SU-DHL-6 (cell line): ENCODE results near the gene SIRT7.

Experiments used
- H2AFZ ChIP-seq: fragments of 200-600 bp; sonication (generic); 2 replicates; pipeline ENCODE4 v1.6.1; 2014; ENCODE audit warnings: low read depth, mild to moderate bottlenecking, moderate library complexity, mixed read lengths, antibody characterized with exemption, low read length; ENCODE audit not compliant: severe bottlenecking
- H3F3A ChIP-seq: fragments of 200-600 bp; shearing (Covaris generic); 2 replicates; pipeline ENCODE4 v1.6.0; 2016; ENCODE audit warnings: antibody characterized with exemption, mild to moderate bottlenecking; ENCODE audit not compliant: insufficient read depth
- H3K27ac ChIP-seq: fragments of 200-600 bp; sonication (generic); 2 replicates; pipeline ENCODE4 v1.5.1; 2016; ENCODE audit warnings: low read depth, mild to moderate bottlenecking, low read length, moderate library complexity, mixed read lengths
- H3K27me3 ChIP-seq: fragments of 200-600 bp; sonication (generic), shearing (Covaris generic); 2 replicates; pipeline ENCODE4 v1.6.0; 2014; ENCODE audit warnings: mild to moderate bottlenecking, low read length
- H3K36me3 ChIP-seq: fragments of 200-600 bp; sonication (generic); 2 replicates; pipeline ENCODE4 v1.6.1; 2014; ENCODE audit warnings: mild to moderate bottlenecking, low read length, mixed read lengths
- H3K4me2 ChIP-seq: fragments of 300-600, 200-600 bp; shearing (Covaris generic), sonication (generic); 2 replicates; pipeline ENCODE4 v1.6.0; 2014; ENCODE audit warnings: low read length, low read depth, mild to moderate bottlenecking; ENCODE audit not compliant: poor library complexity, severe bottlenecking
- H3K4me3 ChIP-seq: fragments of 200-600 bp; sonication (generic); 2 replicates; pipeline ENCODE4 v1.5.1; 2014; ENCODE audit warnings: antibody characterized with exemption, low read length, mild to moderate bottlenecking, mixed read lengths; ENCODE audit not compliant: insufficient read depth, poor library complexity, severe bottlenecking
- H3K79me2 ChIP-seq: fragments of 200-600 bp; sonication (generic); 2 replicates; pipeline ENCODE4 v1.6.1; 2014; ENCODE audit warnings: mild to moderate bottlenecking, low read length, moderate library complexity; ENCODE audit not compliant: insufficient read depth
- H3K9ac ChIP-seq: fragments of 200-600 bp; sonication (generic); 2 replicates; pipeline ENCODE4 v1.7.0; 2014; ENCODE audit warnings: mild to moderate bottlenecking, low read length
- H3K9me2 ChIP-seq: fragments of 200-600 bp; sonication (generic); replicated peaks from 2 replicates; pipeline ENCODE4 v1.6.1; 2014; ENCODE audit warnings: low read length; ENCODE audit not compliant: insufficient read depth
- H3K9me3 ChIP-seq: fragments of 200-600 bp; sonication (generic); 2 replicates; pipeline ENCODE4 v1.6.1; 2014; ENCODE audit warnings: low read length, mixed read lengths; ENCODE audit not compliant: insufficient read depth
- H4K20me1 ChIP-seq: fragments of 200-600 bp; sonication (generic); 2 replicates; pipeline ENCODE4 v1.6.1; 2014; ENCODE audit warnings: low read depth, mild to moderate bottlenecking, antibody characterized with exemption, low read length, moderate library complexity, mixed read lengths
- CTCF ChIP-seq: fragments of 200-600 bp; sonication (generic); IDR thresholded peaks from one replicate; pipeline ENCODE4 v1.5.1; 2017; ENCODE audit warnings: antibody characterized with exemption, mild to moderate bottlenecking, low read length, moderate library complexity; ENCODE audit not compliant: insufficient read depth, poor library complexity, severe bottlenecking
- EZH2phosphoT487 ChIP-seq: fragments of 200-600 bp; sonication (generic), shearing (Covaris generic); conservative IDR thresholded peaks from 2 replicates; pipeline ENCODE4 v1.6.1; 2018; ENCODE audit warnings: mild to moderate bottlenecking, antibody characterized with exemption, low read length, moderate library complexity, mixed read lengths

The SIRT7 gene

GRCh38 chr17:81927653-81928543, 9.9 kb upstream of the SIRT7 start, which contains the start of gene MAFG:
MAFG (minus strand) TSS chr17:81927735; CDS start chr17:81923185, 4,550 bp downstream.
- Histone ChIP-seq H3K9me3 (no peaks in the 10 kb centered on the region), H3K79me2 (peaks cover 40% of the 10 kb centered on the region), H4K20me1 (no peaks in the 10 kb centered on the region), H3K4me3 (peak within 1 kb of the TSS; percentile 92), H3K4me2 (peak within 1 kb of the TSS; percentile 71), H3K27me3 (no peaks in the 10 kb centered on the region), H3F3A (peaks cover 21% of the 10 kb centered on the region), H3K36me3 (no peaks in the 10 kb centered on the region), H3K27ac (peak within 1 kb of the TSS; percentile 86), H3K9ac (peak within 1 kb of the TSS; percentile 93), H2AFZ (peak within 1 kb of the TSS; percentile 50), H3K9me2 (no peaks in the 10 kb centered on the region)
- peak; percentile 88 for TF ChIP-seq CTCF
- no peak for TF ChIP-seq EZH2phosphoT487

- TF ChIP-seq CTCF (no peak), EZH2phosphoT487 (no peak)
- no peak overlapping the region for H2AFZ ChIP-seq
- H3K36me3 ChIP-seq, result no peaks in the 10 kb centered on the region
- H3K9me3 ChIP-seq, result no peaks in the 10 kb centered on the region
- peaks cover 42% of the 10 kb centered on the region for H3K79me2 ChIP-seq
- peak overlapping the region; percentile 71 for H3K4me2 ChIP-seq
- peak overlapping the region; percentile 93 for H3K9ac ChIP-seq
- peak overlapping the region; percentile 92 for H3K4me3 ChIP-seq
- H3K27ac ChIP-seq, result peak overlapping the region; percentile 86
- H3F3A ChIP-seq, result peaks cover 18% of the 10 kb centered on the region
- H3K27me3 ChIP-seq, result no peaks in the 10 kb centered on the region
- H4K20me1 ChIP-seq, result no peaks in the 10 kb centered on the region
- H3K9me2 ChIP-seq, result no peaks in the 10 kb centered on the region
Measured at GRCh38 chr17:81927152-81927652, 9.2 kb upstream of the SIRT7 start.

- H3K27me3 ChIP-seq, result no peaks in the 10 kb centered on the region
- no peaks in the 10 kb centered on the region for H3K36me3 ChIP-seq
- peak overlapping the region; percentile 92 for H3K4me3 ChIP-seq
- no peak overlapping the region for H2AFZ ChIP-seq
- peaks cover 46% of the 10 kb centered on the region for H3K79me2 ChIP-seq
- no peaks in the 10 kb centered on the region for H3K9me3 ChIP-seq
- TF ChIP-seq CTCF (no peak), EZH2phosphoT487 (no peak)
- H4K20me1 ChIP-seq, result no peaks in the 10 kb centered on the region
- peak overlapping the region; percentile 86 for H3K27ac ChIP-seq
- peaks cover 12% of the 10 kb centered on the region; the same call in 1 of the 2 replicates for H3F3A ChIP-seq
- no peaks in the 10 kb centered on the region for H3K9me2 ChIP-seq
- peak overlapping the region; percentile 93 for H3K9ac ChIP-seq
- peak overlapping the region; percentile 71 for H3K4me2 ChIP-seq
Measured at GRCh38 chr17:81926451-81927151, 8.6 kb upstream of the SIRT7 start.
